Ovary (tissue), 3 donors: ENCODE data around the gene OR51G2.

Experiments used
- CTCF ChIP-seq, 3 donors: fragments of 450-650 bp in 2 of 3; fragments of 200-600 bp in 1 of 3; IDR thresholded peaks; one replicate each; pipeline versions ENCODE4 v1.5.1 to v1.8.0; 2016 to 2022; ENCODE audit warnings: antibody characterized with exemption in 3 of 3, mild to moderate bottlenecking in 1 of 3
- POLR2A ChIP-seq: fragments of 450-650 bp; IDR thresholded peaks from one replicate; pipeline ENCODE4 v1.6.1; 2017; ENCODE audit warnings: antibody characterized with exemption, mild to moderate bottlenecking, moderate library complexity
- donor health status: DM: no; HTN: no; CAD: no.

GRCh38 chr11:4882543-4882942 lies 36.6 kb downstream of the OR51G2 start:
- TF ChIP-seq CTCF (IDR thresholded peaks at IDR 0.05) (no peak), POLR2A (no peak)
